H1 (cell line): ENCODE data around the gene SLC24A3. TPM values are rescaled to one million over a fixed set of nuclear protein-coding genes. Genes with fewer than 3 reads are reported as not detected.

Source experiments
- BACH1 ChIP-seq: IDR thresholded peaks from 2 replicates; pipeline ENCODE4 v1.6.1; 2012; ENCODE audit warnings: low read length, improper control_type of control experiment
- BRCA1 ChIP-seq: IDR thresholded peaks from 2 replicates; pipeline ENCODE4 v1.6.1; 2012; ENCODE audit warnings: low read depth, low read length, improper control_type of control experiment
- CTBP2 ChIP-seq: IDR thresholded peaks from 2 replicates; pipeline ENCODE4 v1.7.0; 2011; ENCODE audit warnings: borderline replicate concordance, mild to moderate bottlenecking, moderate library complexity, mixed read lengths, low read length; ENCODE audit not compliant: insufficient read depth, insufficient read length
- EP300 ChIP-seq, 2 experiments: IDR thresholded peaks; 1 replicate in 1 of 2; 2 replicates in 1 of 2; pipeline ENCODE4 v1.6.1; 2011 to 2012; ENCODE audit warnings: low read depth in 2 of 2, low read length in 2 of 2, mild to moderate bottlenecking in 2 of 2, borderline replicate concordance in 1 of 2, inconsistent platforms in 1 of 2, moderate library complexity in 1 of 2
- SIRT6 ChIP-seq: IDR thresholded peaks from one replicate; pipeline ENCODE4 v1.7.1; 2012; ENCODE audit warnings: low read length, inconsistent platforms
- SRF ChIP-seq: IDR thresholded peaks from 2 replicates; pipeline ENCODE4 v1.6.1; 2011; ENCODE audit warnings: mild to moderate bottlenecking, low read depth, low read length, moderate library complexity
- TAF7 ChIP-seq: optimal IDR thresholded peaks from 2 replicates; pipeline ENCODE3; 2011; ENCODE audit warnings: low read depth, mild to moderate bottlenecking, inconsistent platforms, low read length, moderate library complexity, borderline replicate concordance
- YY1 ChIP-seq: IDR thresholded peaks from 2 replicates; pipeline ENCODE4 v1.6.1; 2011; ENCODE audit warnings: low read depth, mild to moderate bottlenecking, low read length
- polyA plus RNA-seq, 7 experiments: library from polyadenylated mRNA; depleted of rRNA in 3 of 7; stranded (reverse) in 5 of 7; unstranded in 2 of 7; fragments of >200 nt in 5 of 7; fragments of 200-250 nt in 2 of 7; gene quantifications; 1 replicate in 5 of 7; 2 replicates in 1 of 7; 4 replicates in 1 of 7; pipeline versions ENCODE4 v1.2.1 to v1.2.3, GENCODE V29; 2011 to 2013; ENCODE audit warnings: missing spikeins in 2 of 7, mixed read lengths in 2 of 7
- total RNA-seq: library from RNA; stranded (reverse); fragmentation: NEBNext Ultra II Directional; extraction: Animal tissue kit (Norgen Biotek cat#: 25700); gene quantifications from 2 replicates; pipeline ENCODE4 v1.2.1, GENCODE V29; 2021
- TF ChIP-seq, protein P1 (sequence below): fragments of 300-600 bp; sonication (generic); IDR thresholded peaks from 2 replicates; pipeline ENCODE4 v1.7.1; 2012; ENCODE audit warnings: low read length, moderate library complexity, mild to moderate bottlenecking, inconsistent platforms; ENCODE audit not compliant: insufficient replicate concordance

The SLC24A3 gene
- total and polyA plus RNA-seq, 2 of the 8 experiments (the other 6 are each of a cell fraction or from before 2014, with no cell fraction given) = 4.5 to 6.3 TPM

DNA sequence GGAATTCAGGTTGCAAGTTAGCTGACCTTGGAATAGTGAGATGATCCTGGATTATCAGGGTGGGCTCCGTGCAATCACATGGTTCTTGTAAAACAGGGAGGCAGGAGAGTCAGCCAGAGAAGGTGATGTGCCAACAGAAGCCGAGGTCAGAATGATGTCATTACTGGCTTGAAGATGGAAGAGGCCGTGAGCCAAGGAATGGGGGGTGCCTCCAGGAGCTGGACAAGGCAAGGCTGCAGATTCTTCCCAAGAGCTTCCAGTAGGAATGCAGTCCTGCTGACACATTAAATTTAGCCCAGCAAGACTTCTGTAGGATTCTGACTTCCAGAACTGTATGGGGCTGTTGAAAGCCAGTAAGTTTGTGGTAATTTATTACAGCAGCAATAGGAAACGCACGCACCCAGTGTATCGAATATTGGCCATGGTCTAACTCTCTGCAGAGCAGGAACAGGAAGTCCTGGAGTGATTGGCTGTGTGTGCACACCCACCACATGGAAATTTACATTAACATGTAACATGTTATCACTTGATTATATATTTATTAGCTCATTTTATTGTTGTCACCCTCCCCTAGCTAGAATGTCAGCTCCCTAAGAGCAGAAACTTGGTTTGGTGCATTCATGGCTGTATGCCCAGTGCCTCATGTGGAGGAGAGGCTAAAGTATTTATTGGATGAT, 19.1 kb downstream of the SLC24A3 start (continued):
- TF ChIP-seq, protein P1, sequence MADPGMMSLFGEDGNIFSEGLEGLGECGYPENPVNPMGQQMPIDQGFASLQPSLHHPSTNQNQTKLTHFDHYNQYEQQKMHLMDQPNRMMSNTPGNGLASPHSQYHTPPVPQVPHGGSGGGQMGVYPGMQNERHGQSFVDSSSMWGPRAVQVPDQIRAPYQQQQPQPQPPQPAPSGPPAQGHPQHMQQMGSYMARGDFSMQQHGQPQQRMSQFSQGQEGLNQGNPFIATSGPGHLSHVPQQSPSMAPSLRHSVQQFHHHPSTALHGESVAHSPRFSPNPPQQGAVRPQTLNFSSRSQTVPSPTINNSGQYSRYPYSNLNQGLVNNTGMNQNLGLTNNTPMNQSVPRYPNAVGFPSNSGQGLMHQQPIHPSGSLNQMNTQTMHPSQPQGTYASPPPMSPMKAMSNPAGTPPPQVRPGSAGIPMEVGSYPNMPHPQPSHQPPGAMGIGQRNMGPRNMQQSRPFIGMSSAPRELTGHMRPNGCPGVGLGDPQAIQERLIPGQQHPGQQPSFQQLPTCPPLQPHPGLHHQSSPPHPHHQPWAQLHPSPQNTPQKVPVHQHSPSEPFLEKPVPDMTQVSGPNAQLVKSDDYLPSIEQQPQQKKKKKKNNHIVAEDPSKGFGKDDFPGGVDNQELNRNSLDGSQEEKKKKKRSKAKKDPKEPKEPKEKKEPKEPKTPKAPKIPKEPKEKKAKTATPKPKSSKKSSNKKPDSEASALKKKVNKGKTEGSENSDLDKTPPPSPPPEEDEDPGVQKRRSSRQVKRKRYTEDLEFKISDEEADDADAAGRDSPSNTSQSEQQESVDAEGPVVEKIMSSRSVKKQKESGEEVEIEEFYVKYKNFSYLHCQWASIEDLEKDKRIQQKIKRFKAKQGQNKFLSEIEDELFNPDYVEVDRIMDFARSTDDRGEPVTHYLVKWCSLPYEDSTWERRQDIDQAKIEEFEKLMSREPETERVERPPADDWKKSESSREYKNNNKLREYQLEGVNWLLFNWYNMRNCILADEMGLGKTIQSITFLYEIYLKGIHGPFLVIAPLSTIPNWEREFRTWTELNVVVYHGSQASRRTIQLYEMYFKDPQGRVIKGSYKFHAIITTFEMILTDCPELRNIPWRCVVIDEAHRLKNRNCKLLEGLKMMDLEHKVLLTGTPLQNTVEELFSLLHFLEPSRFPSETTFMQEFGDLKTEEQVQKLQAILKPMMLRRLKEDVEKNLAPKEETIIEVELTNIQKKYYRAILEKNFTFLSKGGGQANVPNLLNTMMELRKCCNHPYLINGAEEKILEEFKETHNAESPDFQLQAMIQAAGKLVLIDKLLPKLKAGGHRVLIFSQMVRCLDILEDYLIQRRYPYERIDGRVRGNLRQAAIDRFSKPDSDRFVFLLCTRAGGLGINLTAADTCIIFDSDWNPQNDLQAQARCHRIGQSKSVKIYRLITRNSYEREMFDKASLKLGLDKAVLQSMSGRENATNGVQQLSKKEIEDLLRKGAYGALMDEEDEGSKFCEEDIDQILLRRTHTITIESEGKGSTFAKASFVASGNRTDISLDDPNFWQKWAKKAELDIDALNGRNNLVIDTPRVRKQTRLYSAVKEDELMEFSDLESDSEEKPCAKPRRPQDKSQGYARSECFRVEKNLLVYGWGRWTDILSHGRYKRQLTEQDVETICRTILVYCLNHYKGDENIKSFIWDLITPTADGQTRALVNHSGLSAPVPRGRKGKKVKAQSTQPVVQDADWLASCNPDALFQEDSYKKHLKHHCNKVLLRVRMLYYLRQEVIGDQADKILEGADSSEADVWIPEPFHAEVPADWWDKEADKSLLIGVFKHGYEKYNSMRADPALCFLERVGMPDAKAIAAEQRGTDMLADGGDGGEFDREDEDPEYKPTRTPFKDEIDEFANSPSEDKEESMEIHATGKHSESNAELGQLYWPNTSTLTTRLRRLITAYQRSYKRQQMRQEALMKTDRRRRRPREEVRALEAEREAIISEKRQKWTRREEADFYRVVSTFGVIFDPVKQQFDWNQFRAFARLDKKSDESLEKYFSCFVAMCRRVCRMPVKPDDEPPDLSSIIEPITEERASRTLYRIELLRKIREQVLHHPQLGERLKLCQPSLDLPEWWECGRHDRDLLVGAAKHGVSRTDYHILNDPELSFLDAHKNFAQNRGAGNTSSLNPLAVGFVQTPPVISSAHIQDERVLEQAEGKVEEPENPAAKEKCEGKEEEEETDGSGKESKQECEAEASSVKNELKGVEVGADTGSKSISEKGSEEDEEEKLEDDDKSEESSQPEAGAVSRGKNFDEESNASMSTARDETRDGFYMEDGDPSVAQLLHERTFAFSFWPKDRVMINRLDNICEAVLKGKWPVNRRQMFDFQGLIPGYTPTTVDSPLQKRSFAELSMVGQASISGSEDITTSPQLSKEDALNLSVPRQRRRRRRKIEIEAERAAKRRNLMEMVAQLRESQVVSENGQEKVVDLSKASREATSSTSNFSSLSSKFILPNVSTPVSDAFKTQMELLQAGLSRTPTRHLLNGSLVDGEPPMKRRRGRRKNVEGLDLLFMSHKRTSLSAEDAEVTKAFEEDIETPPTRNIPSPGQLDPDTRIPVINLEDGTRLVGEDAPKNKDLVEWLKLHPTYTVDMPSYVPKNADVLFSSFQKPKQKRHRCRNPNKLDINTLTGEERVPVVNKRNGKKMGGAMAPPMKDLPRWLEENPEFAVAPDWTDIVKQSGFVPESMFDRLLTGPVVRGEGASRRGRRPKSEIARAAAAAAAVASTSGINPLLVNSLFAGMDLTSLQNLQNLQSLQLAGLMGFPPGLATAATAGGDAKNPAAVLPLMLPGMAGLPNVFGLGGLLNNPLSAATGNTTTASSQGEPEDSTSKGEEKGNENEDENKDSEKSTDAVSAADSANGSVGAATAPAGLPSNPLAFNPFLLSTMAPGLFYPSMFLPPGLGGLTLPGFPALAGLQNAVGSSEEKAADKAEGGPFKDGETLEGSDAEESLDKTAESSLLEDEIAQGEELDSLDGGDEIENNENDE = no peak
- TF ChIP-seq TAF7 (no peak), YY1 (no peak), SRF (no peak), BRCA1 (no peak), EP300 (IDR thresholded peaks at IDR 0.05; ENCODE audit: borderline replicate concordance in 1 of 2, low read depth in 2 of 2, low read length in 2 of 2) (no peak), CTBP2 (no peak), BACH1 (no peak), SIRT6 (no peak)
